ENCODE measurements around the gene ZNHIT2. TPM values are rescaled to one million over a fixed set of nuclear protein-coding genes. Genes with fewer than 3 reads are reported as not detected.

ZNHIT2 gene
- total and polyA plus RNA-seq, 2 of the 13 experiments (the other 11 are each of a cell fraction or from before 2014, with no cell fraction given), result 1.1 to 6.5 TPM

- peak; percentile 83 for TF ChIP-seq CEBPB (IDR thresholded peaks at IDR 0.05; ENCODE audit: borderline replicate concordance, low read depth, low read length)
- TF ChIP-seq ETV5 (CRISPR knock-in tag; IDR thresholded peaks at IDR 0.05; ENCODE audit: borderline replicate concordance), result no peak
- 0 out of 2 replicates have a peak, but pooled peaks have one; percentile 15 for TF ChIP-seq SIN3B (IDR thresholded peaks at IDR 0.05; ENCODE audit: low read length)
- no peak for TF ChIP-seq ETV6 (CRISPR knock-in tag; conservative IDR thresholded peaks at IDR 0.05)
- TF ChIP-seq POLR2G (IDR thresholded peaks at IDR 0.05; ENCODE audit: low read depth, low read length), result peak; percentile 47
- no peak for TF ChIP-seq ZNF615 (CRISPR knock-in tag; IDR thresholded peaks at IDR 0.05; ENCODE audit: borderline replicate concordance)
- TF ChIP-seq MIER3 (CRISPR knock-in tag; IDR thresholded peaks at IDR 0.05; ENCODE audit: borderline replicate concordance), result no peak
- TF ChIP-seq ZNF331 (CRISPR knock-in tag; IDR thresholded peaks at IDR 0.05), result 0 out of 2 replicates have a peak, but pooled peaks have one; percentile 17
- TF ChIP-seq ZNF687 (CRISPR knock-in tag; IDR thresholded peaks at IDR 0.05), result peak; percentile 58
- 0 out of 2 replicates have a peak, but pooled peaks have one; percentile 36 for TF ChIP-seq ZFP90 (CRISPR knock-in tag; IDR thresholded peaks at IDR 0.05; ENCODE audit: borderline replicate concordance)
- no peak for TF ChIP-seq AHR (CRISPR knock-in tag; IDR thresholded peaks at IDR 0.05)
- no peak for TF ChIP-seq ZNF674 (CRISPR knock-in tag; IDR thresholded peaks at IDR 0.05; ENCODE audit: low read depth)
- TF ChIP-seq CBFB (CRISPR knock-in tag; IDR thresholded peaks at IDR 0.05), result no peak
- no peak for TF ChIP-seq ISL2 (CRISPR knock-in tag; IDR thresholded peaks at IDR 0.05)
- peak; percentile 48; the same call in 1 of the 2 replicates for TF ChIP-seq ZNF501 (CRISPR knock-in tag; IDR thresholded peaks at IDR 0.05)
- TF ChIP-seq ZNF816 (CRISPR knock-in tag; IDR thresholded peaks at IDR 0.05; ENCODE audit: borderline replicate concordance), result no peak
- no peak for TF ChIP-seq CC2D1A (CRISPR knock-in tag; IDR thresholded peaks at IDR 0.05)
- peak; percentile 37; the same call in 1 of the 2 replicates for TF ChIP-seq GABPB1 (CRISPR knock-in tag; IDR thresholded peaks at IDR 0.05)
- peak; percentile 66; the same call in 1 of the 2 replicates for TF ChIP-seq FOXC1 (CRISPR knock-in tag; IDR thresholded peaks at IDR 0.05; ENCODE audit: borderline replicate concordance)
- TF ChIP-seq SALL1 (CRISPR knock-in tag; IDR thresholded peaks at IDR 0.05), result peak; percentile 47; the same call in 1 of the 2 replicates
- no peak for TF ChIP-seq U2AF1 (optimal IDR thresholded peaks at IDR 0.05; ENCODE audit: low read depth, low read length)
- TF ChIP-seq ZBTB44 (CRISPR knock-in tag; IDR thresholded peaks at IDR 0.05), result no peak
- TF ChIP-seq ZBTB3 (CRISPR knock-in tag; IDR thresholded peaks at IDR 0.05; ENCODE audit: borderline replicate concordance, low read depth), result no peak
- no peak for TF ChIP-seq ZNF746 (CRISPR knock-in tag; IDR thresholded peaks at IDR 0.05)
- TF ChIP-seq ZFX (CRISPR knock-in tag; IDR thresholded peaks at IDR 0.05; ENCODE audit: low read depth), result peak; percentile 64; the same call in 1 of the 2 replicates
These were observed 7.1 kb downstream of the ZNHIT2 start (continued) for GRCh38 chr11:65110354-65110861.
